Tibial nerve (tissue), 4 donors: ENCODE data around the gene APPL1.

Source experiments
- EP300 ChIP-seq, 2 donors: sonication (generic); formaldehyde crosslinking; IDR thresholded peaks; one replicate each; pipeline ENCODE4 v1.6.1; 2017; ENCODE audit warnings: antibody characterized with exemption in 2 of 2, mild to moderate bottlenecking in 1 of 2
- POLR2A ChIP-seq, 2 donors: fragments of 450-650 bp; IDR thresholded peaks; one replicate each; pipeline ENCODE4 v1.6.1; 2017; ENCODE audit warnings: antibody characterized with exemption in 2 of 2, mild to moderate bottlenecking in 2 of 2, moderate library complexity in 2 of 2
- TF ChIP-seq, protein P1 (sequence below), 5 experiments: fragments of 200-600 bp in 3 of 5; fragments of 450-650 bp in 2 of 5; sonication (generic) in 3 of 5; IDR thresholded peaks; one replicate each; pipeline ENCODE4 v1.5.1; 2016 to 2019; ENCODE audit warnings: antibody characterized with exemption in 5 of 5, mild to moderate bottlenecking in 3 of 5, moderate library complexity in 2 of 5

DNA sequence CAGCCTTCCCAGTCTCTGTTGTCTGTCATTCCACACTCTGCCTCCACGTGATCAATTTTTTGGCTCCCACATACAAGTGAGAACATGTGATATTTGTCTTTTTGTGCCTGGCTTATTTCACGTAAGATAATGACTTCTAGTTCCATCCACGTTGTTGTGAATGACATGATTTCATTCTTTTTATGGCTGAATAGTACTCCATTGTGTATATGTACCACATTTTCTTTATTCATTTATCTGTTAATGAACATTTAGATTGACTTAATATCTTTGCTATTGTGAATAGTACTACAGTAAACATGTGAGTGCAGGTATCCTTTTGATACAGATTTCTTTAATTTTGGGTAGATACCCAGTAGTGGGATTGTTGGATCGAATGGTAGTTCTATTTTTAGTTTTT is 33.6 kb downstream of the APPL1 start:
- no peak for TF ChIP-seq POLR2A (IDR thresholded peaks at IDR 0.05)
- TF ChIP-seq, protein P1, sequence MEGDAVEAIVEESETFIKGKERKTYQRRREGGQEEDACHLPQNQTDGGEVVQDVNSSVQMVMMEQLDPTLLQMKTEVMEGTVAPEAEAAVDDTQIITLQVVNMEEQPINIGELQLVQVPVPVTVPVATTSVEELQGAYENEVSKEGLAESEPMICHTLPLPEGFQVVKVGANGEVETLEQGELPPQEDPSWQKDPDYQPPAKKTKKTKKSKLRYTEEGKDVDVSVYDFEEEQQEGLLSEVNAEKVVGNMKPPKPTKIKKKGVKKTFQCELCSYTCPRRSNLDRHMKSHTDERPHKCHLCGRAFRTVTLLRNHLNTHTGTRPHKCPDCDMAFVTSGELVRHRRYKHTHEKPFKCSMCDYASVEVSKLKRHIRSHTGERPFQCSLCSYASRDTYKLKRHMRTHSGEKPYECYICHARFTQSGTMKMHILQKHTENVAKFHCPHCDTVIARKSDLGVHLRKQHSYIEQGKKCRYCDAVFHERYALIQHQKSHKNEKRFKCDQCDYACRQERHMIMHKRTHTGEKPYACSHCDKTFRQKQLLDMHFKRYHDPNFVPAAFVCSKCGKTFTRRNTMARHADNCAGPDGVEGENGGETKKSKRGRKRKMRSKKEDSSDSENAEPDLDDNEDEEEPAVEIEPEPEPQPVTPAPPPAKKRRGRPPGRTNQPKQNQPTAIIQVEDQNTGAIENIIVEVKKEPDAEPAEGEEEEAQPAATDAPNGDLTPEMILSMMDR (IDR thresholded peaks at IDR 0.05): no peak
- TF ChIP-seq EP300 (IDR thresholded peaks at IDR 0.05): no peak
